ENCODE data around the gene GGA1. TPM values are rescaled to one million over a fixed set of nuclear protein-coding genes. Genes with fewer than 3 reads are reported as not detected.

Gene GGA1
- total RNA-seq, 2 donors from 2014 or later = 70.5 to 86.8 TPM

DNA sequence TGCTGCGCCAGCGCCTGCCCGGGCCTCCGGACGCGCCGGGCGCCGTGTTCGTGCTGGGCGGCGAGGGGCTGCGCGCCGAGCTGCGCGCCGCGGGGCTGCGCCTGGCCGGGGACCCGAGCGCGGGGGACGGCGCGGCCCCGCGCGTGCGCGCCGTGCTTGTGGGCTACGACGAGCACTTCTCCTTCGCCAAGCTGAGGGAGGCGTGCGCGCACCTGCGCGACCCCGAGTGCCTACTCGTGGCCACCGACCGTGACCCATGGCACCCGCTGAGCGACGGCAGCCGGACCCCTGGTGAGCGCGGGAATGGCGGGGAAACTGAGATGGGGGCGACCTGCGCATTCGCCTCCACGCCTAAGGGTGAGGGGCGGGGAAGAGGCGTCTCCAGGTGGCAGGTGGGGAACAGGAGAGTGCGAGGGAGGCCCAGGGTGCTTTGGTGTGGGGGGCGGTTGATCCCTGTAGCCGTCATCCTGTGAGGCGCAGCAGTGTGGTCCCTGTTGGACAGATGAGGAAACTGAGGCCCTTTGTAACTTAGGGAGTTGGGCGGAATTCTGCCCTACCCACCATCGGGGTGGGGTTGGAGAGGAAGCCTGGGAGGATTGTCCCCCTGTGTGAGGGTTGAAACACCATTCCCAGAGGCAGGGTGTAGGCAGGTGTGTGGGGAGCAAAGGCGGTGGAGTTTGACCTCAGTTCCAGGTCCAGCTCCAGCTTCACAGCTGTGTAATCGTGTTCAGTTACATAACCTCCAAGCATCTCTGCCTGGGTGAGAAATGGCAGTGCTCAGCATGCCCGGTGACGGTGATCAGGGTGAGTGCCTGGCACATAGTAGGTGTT, 50.6 kb downstream of the GGA1 start:
- H3K9me3 ChIP-seq (ENCODE audit: control insufficient read depth, low read length, poor library complexity, severe bottlenecking) = no peaks in the 10 kb centered on the region
- ATAC-seq (no peak), DNase-seq (no peak)
- Mint-ChIP-seq H3K27ac (peak overlapping the region; percentile 82), H3K36me3 (ENCODE audit: low read depth) (peaks cover 3% of the 10 kb centered on the region), H3K4me1 (peaks cover 38% of the 10 kb centered on the region), H3K27me3 (no peaks in the 10 kb centered on the region), H3K4me3 (peak overlapping the region; percentile 88)

- no peaks in the 10 kb centered on the region for H3K9me3 ChIP-seq (ENCODE audit: control insufficient read depth, low read length, poor library complexity, severe bottlenecking)
- Mint-ChIP-seq H3K4me1 (peaks cover 38% of the 10 kb centered on the region), H3K4me3 (peak overlapping the region; percentile 88), H3K27me3 (no peaks in the 10 kb centered on the region), H3K36me3 (ENCODE audit: low read depth) (peaks cover 3% of the 10 kb centered on the region), H3K27ac (peak overlapping the region; percentile 82)
- ATAC-seq = no peak
- DNase-seq = no peak
These were observed 51.5 kb downstream of the GGA1 start for GRCh38 chr22:37659897-37660708.

DNA sequence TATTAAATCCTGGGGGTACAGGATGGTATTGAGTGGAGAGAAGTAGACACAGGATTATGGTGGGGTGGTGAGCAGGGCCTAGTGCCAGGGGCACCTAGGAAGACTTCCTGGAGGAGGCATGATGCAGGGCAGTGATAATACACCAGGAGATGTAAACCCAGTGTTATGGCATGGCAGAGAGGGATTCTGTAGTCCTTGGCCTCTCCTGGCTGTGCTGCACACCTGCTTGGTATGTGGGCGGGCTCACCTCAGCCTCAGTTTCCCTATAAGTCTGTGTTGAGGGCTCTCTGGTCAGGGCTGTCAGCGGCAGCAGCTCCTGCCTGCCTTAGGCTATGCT, 52.0 kb downstream of the GGA1 start:
- no peaks in the 10 kb centered on the region for H3K9me3 ChIP-seq (ENCODE audit: control insufficient read depth, low read length, poor library complexity, severe bottlenecking)
- DNase-seq = no peak
- H3K27ac Mint-ChIP-seq = peak overlapping the region; percentile 82
- no peaks in the 10 kb centered on the region for H3K27me3 Mint-ChIP-seq
- peaks cover 3% of the 10 kb centered on the region for H3K36me3 Mint-ChIP-seq (ENCODE audit: low read depth)
- no peak for ATAC-seq
- peaks cover 38% of the 10 kb centered on the region for H3K4me1 Mint-ChIP-seq
- peak overlapping the region; percentile 65 for H3K4me3 Mint-ChIP-seq

DNA sequence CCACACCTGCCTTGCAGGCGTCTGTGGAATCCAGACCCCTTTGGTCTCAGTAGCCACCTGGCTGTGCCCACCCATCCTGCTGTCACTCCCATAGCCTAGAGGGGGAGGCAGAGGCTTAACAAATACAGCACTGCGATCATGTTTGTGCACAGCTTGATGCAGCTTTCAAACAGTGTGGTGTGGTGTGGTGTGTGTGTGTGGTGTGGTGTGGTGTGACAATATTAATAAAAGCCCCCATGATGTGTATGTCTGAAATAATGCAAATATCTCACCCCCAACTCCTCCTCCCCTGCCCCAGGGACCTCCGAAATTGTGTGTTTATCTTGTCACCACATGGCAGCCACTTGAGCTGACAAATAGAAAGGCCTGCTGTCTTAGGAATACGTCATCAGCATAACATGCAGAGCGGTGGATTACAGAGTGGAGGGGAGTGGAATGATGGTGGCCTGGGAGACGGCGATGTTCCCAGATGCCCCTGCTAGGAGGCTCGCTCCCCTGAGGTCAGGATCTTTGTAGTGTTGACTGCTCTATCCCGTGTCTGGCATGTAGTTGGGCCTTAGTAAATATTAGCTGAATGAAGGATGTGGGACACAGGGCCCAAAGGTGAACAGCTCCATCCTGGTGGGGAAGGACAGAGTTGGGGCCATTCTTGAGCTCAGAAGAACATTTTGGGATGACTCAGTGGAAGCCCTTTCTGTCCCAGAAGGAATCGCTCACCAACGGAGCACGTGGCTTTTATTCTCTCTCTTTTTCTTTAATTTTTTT, 52.7 kb downstream of the GGA1 start:
- Mint-ChIP-seq H3K27me3 (no peaks in the 10 kb centered on the region), H3K4me3 (no peak overlapping the region), H3K36me3 (ENCODE audit: low read depth) (peaks cover 5% of the 10 kb centered on the region), H3K27ac (peak overlapping the region; percentile 32), H3K4me1 (peaks cover 40% of the 10 kb centered on the region)
- DNase-seq (no peak), ATAC-seq (no peak)
- no peaks in the 10 kb centered on the region for H3K9me3 ChIP-seq (ENCODE audit: control insufficient read depth, low read length, poor library complexity, severe bottlenecking)

DNA sequence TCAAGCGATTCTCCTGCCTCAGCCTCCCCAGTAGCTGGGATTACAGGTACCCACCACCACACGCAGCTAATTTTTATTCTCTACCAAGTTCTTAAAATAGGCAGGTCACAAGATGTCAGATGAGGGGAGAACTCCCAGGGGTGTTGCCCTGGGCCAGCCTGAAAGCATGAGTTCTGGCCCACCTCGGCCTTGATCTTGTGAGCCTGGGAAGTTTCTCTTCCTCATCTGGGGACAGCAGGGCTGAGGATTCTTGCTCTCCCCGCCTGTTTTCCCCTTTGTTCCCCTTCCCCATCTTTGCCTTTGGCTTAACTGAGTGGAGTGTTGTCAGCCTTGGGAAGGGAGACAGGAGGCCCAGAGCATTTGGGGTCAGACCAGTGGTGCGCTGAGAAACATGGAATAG, 53.4 kb downstream of the GGA1 start:
- Mint-ChIP-seq H3K27ac (peak overlapping the region; percentile 32), H3K4me1 (peaks cover 38% of the 10 kb centered on the region), H3K4me3 (peak overlapping the region; percentile 33), H3K36me3 (ENCODE audit: low read depth) (peaks cover 5% of the 10 kb centered on the region), H3K27me3 (no peaks in the 10 kb centered on the region)
- DNase-seq (no peak), ATAC-seq (no peak)
- no peaks in the 10 kb centered on the region for H3K9me3 ChIP-seq (ENCODE audit: control insufficient read depth, low read length, poor library complexity, severe bottlenecking)

GRCh38 chr22:37663521-37664140, 55.0 kb downstream of the GGA1 start:
- peaks cover 5% of the 10 kb centered on the region for H3K36me3 Mint-ChIP-seq (ENCODE audit: low read depth)
- H3K27ac Mint-ChIP-seq = no peak overlapping the region
- H3K9me3 ChIP-seq (ENCODE audit: control insufficient read depth, low read length, poor library complexity, severe bottlenecking) = no peaks in the 10 kb centered on the region
- ATAC-seq (no peak), DNase-seq (no peak)
- no peaks in the 10 kb centered on the region for H3K27me3 Mint-ChIP-seq
- peak overlapping the region; percentile 66 for H3K4me3 Mint-ChIP-seq
- H3K4me1 Mint-ChIP-seq = peaks cover 29% of the 10 kb centered on the region

- Mint-ChIP-seq H3K36me3 (ENCODE audit: low read depth) (peaks cover 5% of the 10 kb centered on the region), H3K4me1 (peaks cover 25% of the 10 kb centered on the region), H3K27me3 (no peaks in the 10 kb centered on the region), H3K27ac (no peak overlapping the region), H3K4me3 (no peak overlapping the region)
- ATAC-seq (no peak), DNase-seq (no peak)
- H3K9me3 ChIP-seq (ENCODE audit: control insufficient read depth, low read length, poor library complexity, severe bottlenecking) = no peaks in the 10 kb centered on the region
These were observed 55.8 kb downstream of the GGA1 start for GRCh38 chr22:37664249-37665101.

DNA sequence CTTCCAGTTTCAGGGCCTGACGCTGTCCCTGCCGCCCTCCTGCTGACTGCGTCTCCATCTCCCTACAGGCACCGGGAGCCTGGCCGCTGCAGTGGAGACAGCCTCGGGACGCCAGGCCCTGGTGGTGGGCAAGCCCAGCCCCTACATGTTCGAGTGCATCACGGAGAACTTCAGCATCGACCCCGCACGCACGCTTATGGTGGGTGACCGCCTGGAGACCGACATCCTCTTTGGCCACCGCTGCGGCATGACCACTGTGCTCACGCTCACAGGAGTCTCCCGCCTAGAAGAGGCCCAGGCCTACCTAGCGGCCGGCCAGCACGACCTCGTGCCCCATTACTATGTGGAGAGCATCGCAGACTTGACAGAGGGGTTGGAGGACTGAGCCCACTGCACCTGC, 56.9 kb downstream of the GGA1 start:
- ATAC-seq = no peak
- no peak for DNase-seq
- Mint-ChIP-seq H3K4me1 (peaks cover 18% of the 10 kb centered on the region), H3K36me3 (ENCODE audit: low read depth) (peaks cover 5% of the 10 kb centered on the region), H3K27me3 (no peaks in the 10 kb centered on the region), H3K4me3 (no peak overlapping the region), H3K27ac (no peak overlapping the region)
- no peaks in the 10 kb centered on the region for H3K9me3 ChIP-seq (ENCODE audit: control insufficient read depth, low read length, poor library complexity, severe bottlenecking)

- DNase-seq = no peak
- peaks cover 2% of the 10 kb centered on the region for H3K36me3 Mint-ChIP-seq (ENCODE audit: low read depth)
- no peak overlapping the region for H3K27ac Mint-ChIP-seq
- no peaks in the 10 kb centered on the region for H3K27me3 Mint-ChIP-seq
- no peaks in the 10 kb centered on the region for H3K9me3 ChIP-seq (ENCODE audit: control insufficient read depth, low read length, poor library complexity, severe bottlenecking)
- peaks cover 29% of the 10 kb centered on the region for H3K4me1 Mint-ChIP-seq
- H3K4me3 Mint-ChIP-seq = no peak overlapping the region
- peak; percentile 35 for ATAC-seq
These were observed 61.0 kb downstream of the GGA1 start for GRCh38 chr22:37669586-37669985.

DNA sequence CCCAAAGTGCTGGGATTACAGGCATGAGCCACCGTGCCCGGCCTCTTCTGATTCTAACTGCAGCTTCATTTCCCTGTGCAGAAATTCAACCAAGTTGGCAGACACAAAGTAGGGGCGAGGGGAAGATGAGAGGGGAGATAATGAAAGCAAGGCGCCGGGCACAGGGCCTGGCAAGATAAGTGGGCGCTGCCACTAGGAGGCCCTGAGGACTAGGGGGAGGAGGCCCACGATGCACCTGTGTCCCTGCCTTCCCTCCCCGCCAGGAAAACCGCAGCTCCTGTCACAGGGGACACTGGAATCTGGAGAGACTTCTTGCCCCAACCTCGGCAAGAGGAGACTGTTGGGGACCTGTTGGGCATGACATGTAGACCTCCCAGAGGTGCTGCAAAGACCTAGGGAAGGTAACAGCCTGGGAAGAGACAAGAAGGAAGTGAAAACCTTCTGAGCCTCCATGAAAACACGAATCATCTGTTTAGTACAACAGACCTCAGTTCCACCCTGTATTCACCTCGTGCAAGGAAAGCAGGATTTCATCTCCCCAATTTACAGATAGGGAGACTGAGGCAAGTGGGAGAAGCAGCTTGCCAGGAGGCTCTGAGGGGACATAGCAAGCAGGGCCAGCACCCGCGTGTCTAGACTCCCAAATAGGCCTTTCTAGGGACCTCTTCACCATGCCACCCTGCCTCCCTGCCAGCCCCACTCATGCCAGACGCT, 63.7 kb downstream of the GGA1 start:
- Mint-ChIP-seq H3K4me3 (peak overlapping the region; percentile 28), H3K27ac (peak overlapping the region; percentile 72), H3K27me3 (no peaks in the 10 kb centered on the region), H3K36me3 (ENCODE audit: low read depth) (peaks cover 2% of the 10 kb centered on the region), H3K4me1 (peaks cover 35% of the 10 kb centered on the region)
- ATAC-seq = no peak
- H3K9me3 ChIP-seq (ENCODE audit: control insufficient read depth, low read length, poor library complexity, severe bottlenecking) = no peaks in the 10 kb centered on the region
- DNase-seq = no peak

DNA sequence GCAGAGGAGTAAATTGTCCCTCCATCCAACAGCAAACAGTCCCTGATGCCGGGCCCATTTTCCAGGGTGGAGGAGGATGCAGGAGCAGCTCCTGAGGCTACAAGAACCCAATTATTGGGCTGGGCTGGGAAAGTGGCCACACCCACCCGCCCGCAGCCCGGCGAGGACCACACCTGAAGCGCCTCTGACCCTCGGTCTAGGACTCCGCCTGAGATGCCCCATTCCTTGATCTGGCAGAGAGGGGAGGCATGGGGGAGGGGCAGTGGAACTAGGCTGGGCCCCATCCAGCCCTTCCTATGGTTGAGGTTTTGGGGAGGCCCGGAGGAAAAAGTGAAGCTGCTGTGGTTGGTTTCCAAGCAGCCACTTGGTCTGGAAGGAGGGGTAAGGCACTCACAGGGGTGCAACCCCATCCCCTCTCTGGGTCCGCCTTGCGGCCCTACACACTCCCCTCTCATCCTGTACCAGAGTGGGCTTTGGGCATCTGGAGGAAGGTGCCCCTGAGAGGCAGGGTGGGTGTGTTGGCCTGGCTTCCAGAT, 64.4 kb downstream of the GGA1 start:
- H3K4me3 Mint-ChIP-seq = no peak overlapping the region
- no peaks in the 10 kb centered on the region for H3K9me3 ChIP-seq (ENCODE audit: control insufficient read depth, low read length, poor library complexity, severe bottlenecking)
- ATAC-seq (no peak), DNase-seq (no peak)
- H3K27ac Mint-ChIP-seq = peak overlapping the region; percentile 95
- H3K36me3 Mint-ChIP-seq (ENCODE audit: low read depth) = peaks cover 2% of the 10 kb centered on the region
- peaks cover 37% of the 10 kb centered on the region for H3K4me1 Mint-ChIP-seq
- no peaks in the 10 kb centered on the region for H3K27me3 Mint-ChIP-seq

Data from T-helper 17 cell (primary cell).